Liver (tissue), 9 donors: ENCODE results near the gene AATK. TPM values are rescaled to one million over a fixed set of nuclear protein-coding genes. Genes with fewer than 3 reads are reported as not detected.

Experiments used
- DNase-seq: peaks from one replicate; pipeline ENCODE4 v3.0.0-alpha.2; 2017; ENCODE audit warnings: low spot score
- H3K27ac ChIP-seq, 2 donors: one replicate each; pipeline ENCODE4 v1.7.0; 2013; ENCODE audit warnings: inconsistent platforms in 2 of 2, low read length in 2 of 2, control low read depth in 1 of 2, low read depth in 1 of 2, mild to moderate bottlenecking in 1 of 2
- H3K27me3 ChIP-seq, 4 donors: one replicate each; pipeline versions ENCODE4 v1.6.1 to v1.7.0; 2013; ENCODE audit warnings: low read length in 3 of 4, inconsistent platforms in 1 of 4, mild to moderate bottlenecking in 1 of 4, moderate library complexity in 1 of 4; ENCODE audit not compliant: control insufficient read depth in 4 of 4, insufficient read depth in 4 of 4
- H3K36me3 ChIP-seq, 4 donors: one replicate each; pipeline versions ENCODE4 v1.6.1 to v1.7.0; 2013; ENCODE audit warnings: low read length in 3 of 4, mild to moderate bottlenecking in 3 of 4, low read depth in 1 of 4, moderate library complexity in 1 of 4; ENCODE audit not compliant: control insufficient read depth in 4 of 4, insufficient read depth in 3 of 4
- H3K4me1 ChIP-seq, 4 donors: one replicate each; pipeline versions ENCODE4 v1.6.1 to v1.7.0; 2013; ENCODE audit warnings: low read length in 3 of 4, mild to moderate bottlenecking in 3 of 4, moderate library complexity in 1 of 4; ENCODE audit not compliant: control insufficient read depth in 4 of 4, insufficient read depth in 4 of 4
- H3K4me3 ChIP-seq, 3 donors: one replicate each; pipeline versions ENCODE4 v1.6.1 to v1.7.0; 2013; ENCODE audit warnings: low read length in 3 of 3, control low read depth in 1 of 3, low read depth in 1 of 3, mild to moderate bottlenecking in 1 of 3
- H3K9ac ChIP-seq, 2 donors: one replicate each; pipeline ENCODE4 v1.7.0; 2013; ENCODE audit warnings: low read length in 2 of 2, mild to moderate bottlenecking in 2 of 2, moderate library complexity in 2 of 2, control low read depth in 1 of 2, low read depth in 1 of 2
- H3K9me3 ChIP-seq, 4 donors: one replicate each; pipeline versions ENCODE4 v1.6.1 to v1.7.0; 2013; ENCODE audit warnings: low read length in 3 of 4; ENCODE audit not compliant: control insufficient read depth in 4 of 4
- CTCF ChIP-seq: fragments of 150-350 bp; IDR thresholded peaks from 2 replicates; pipeline ENCODE4 v1.5.1; 2017; ENCODE audit warnings: improper control_type of control experiment, low read depth, low read length; ENCODE audit not compliant: missing input control
- EGR1 ChIP-seq, 2 donors: IDR thresholded peaks; 2 replicates each; pipeline ENCODE4 v1.6.1; 2016 to 2018; ENCODE audit warnings: antibody characterized with exemption in 2 of 2, low read depth in 2 of 2
- FOXA1 ChIP-seq: IDR thresholded peaks from 2 replicates; pipeline ENCODE4 v1.6.1; 2016; ENCODE audit warnings: antibody characterized with exemption
- FOXA2 ChIP-seq: IDR thresholded peaks from 2 replicates; pipeline ENCODE4 v1.6.1; 2016; ENCODE audit warnings: antibody characterized with exemption
- GABPA ChIP-seq, 2 donors: IDR thresholded peaks in 1 of 2; conservative IDR thresholded peaks in 1 of 2; 2 replicates each; pipeline ENCODE4 v1.6.1; 2016; ENCODE audit warnings: antibody characterized with exemption in 2 of 2, mild to moderate bottlenecking in 1 of 2, moderate library complexity in 1 of 2
- HNF4A ChIP-seq, 2 donors: conservative IDR thresholded peaks; 2 replicates each; pipeline ENCODE4 v1.6.1; 2016; ENCODE audit warnings: antibody characterized with exemption in 2 of 2, mild to moderate bottlenecking in 2 of 2
- HNF4G ChIP-seq: IDR thresholded peaks from 2 replicates; pipeline ENCODE4 v1.6.1; 2016; ENCODE audit warnings: antibody characterized with exemption
- JUND ChIP-seq, 2 donors: IDR thresholded peaks; 2 replicates each; pipeline ENCODE4 v1.6.1; 2016; ENCODE audit warnings: antibody characterized with exemption in 2 of 2
- NR2F2 ChIP-seq: IDR thresholded peaks from 2 replicates; pipeline ENCODE4 v1.6.1; 2016; ENCODE audit warnings: antibody characterized with exemption
- RAD21 ChIP-seq, 2 donors: IDR thresholded peaks; 2 replicates each; pipeline ENCODE4 v1.6.1; 2016; ENCODE audit warnings: antibody characterized with exemption in 2 of 2, mild to moderate bottlenecking in 2 of 2
- REST ChIP-seq: IDR thresholded peaks from 2 replicates; pipeline ENCODE4 v1.6.1; 2016; ENCODE audit warnings: antibody characterized with exemption, mild to moderate bottlenecking
- RXRA ChIP-seq, 2 donors: IDR thresholded peaks; 2 replicates each; pipeline ENCODE4 v1.6.1; 2017 to 2018; ENCODE audit warnings: antibody characterized with exemption in 2 of 2, mild to moderate bottlenecking in 1 of 2
- SP1 ChIP-seq: IDR thresholded peaks from 2 replicates; pipeline ENCODE4 v1.6.1; 2018; ENCODE audit warnings: antibody characterized with exemption, mild to moderate bottlenecking
- TAF1 ChIP-seq: conservative IDR thresholded peaks from 2 replicates; pipeline ENCODE4 v1.6.1; 2016; ENCODE audit warnings: antibody characterized with exemption, mild to moderate bottlenecking
- YY1 ChIP-seq: IDR thresholded peaks from 2 replicates; pipeline ENCODE4 v1.6.1; 2016; ENCODE audit warnings: antibody characterized with exemption, mild to moderate bottlenecking
- WGBS: extraction: QIAGEN DNeasy Blood & Tissue Kit; methylation state at CpG from one replicate; pipeline ENCODE4 v1.1.7; 2013; 5-methylcytosine and 5-hydroxymethylcytosine counted together
- polyA plus RNA-seq, 2 donors: library from polyadenylated mRNA; stranded (reverse) in 1 of 2; unstranded in 1 of 2; fragments of 200-250 nt in 1 of 2; fragments of >200 nt in 1 of 2; fragmentation: Nextera tagmentation in 1 of 2; extraction: Ambion mirVana in 1 of 2; gene quantifications; one replicate each; pipeline versions ENCODE4 v1.2.1 to v1.2.3, GENCODE V29; 2013 to 2015
- total RNA-seq, 2 donors: library from RNA; depleted of rRNA; stranded (reverse); fragments of >200 nt; gene quantifications; one replicate each; pipeline ENCODE4 v1.2.3, GENCODE V29; 2014
- TF ChIP-seq, protein P1 (sequence below): IDR thresholded peaks from 2 replicates; pipeline ENCODE4 v1.6.1; 2016; ENCODE audit warnings: antibody characterized with exemption
- TF ChIP-seq, protein P2 (sequence below): IDR thresholded peaks from 2 replicates; pipeline ENCODE4 v1.6.1; 2016; ENCODE audit warnings: antibody characterized with exemption
- donor health status: healthy.
- donor health status: healthy.
- donor health status: healthy.
- donor health status: healthy.
- donor health status: healthy.

Gene AATK
- total and polyA plus RNA-seq, 4 donors = 0.24 to 2.3 (median 0.62) TPM

GRCh38 chr17:81132770-81133723 lies 33.0 kb downstream of the AATK start:
- Histone ChIP-seq H3K27ac (no peak overlapping the region), H3K9me3 (no peaks in the 10 kb centered on the region), H3K9ac (no peak overlapping the region), H3K27me3 (no peaks in the 10 kb centered on the region), H3K36me3 (no peaks in the 10 kb centered on the region), H3K4me1 (peaks cover 0 to 7% (median 0%) of the 10 kb centered on the region in 4 donors), H3K4me3 (no peak overlapping the region)
- peak; percentile 54 for DNase-seq
- peak in 1 of 2 donors; percentile 56 for TF ChIP-seq EGR1 (IDR thresholded peaks at IDR 0.05; ENCODE audit: low read depth in 2 of 2)
- TF ChIP-seq HNF4G = no peak
- TF ChIP-seq, protein P1, sequence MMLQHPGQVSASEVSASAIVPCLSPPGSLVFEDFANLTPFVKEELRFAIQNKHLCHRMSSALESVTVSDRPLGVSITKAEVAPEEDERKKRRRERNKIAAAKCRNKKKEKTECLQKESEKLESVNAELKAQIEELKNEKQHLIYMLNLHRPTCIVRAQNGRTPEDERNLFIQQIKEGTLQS = no peak
- no peak for TF ChIP-seq GABPA (IDR thresholded peaks at IDR 0.05 in 1 of 2, conservative IDR thresholded peaks at IDR 0.05 in 1 of 2)
- TF ChIP-seq RXRA (IDR thresholded peaks at IDR 0.05) = no peak
- 83% methylated on average over 22 of the region's 22 CpGs for WGBS

- H3K9ac ChIP-seq = no peak overlapping the region
- H3K27me3 ChIP-seq = no peaks in the 10 kb centered on the region
- H3K27ac ChIP-seq = no peak overlapping the region
- no peak overlapping the region for H3K4me3 ChIP-seq
- H3K36me3 ChIP-seq = no peaks in the 10 kb centered on the region
- peaks cover 0 to 7% (median 0%) of the 10 kb centered on the region in 4 donors for H3K4me1 ChIP-seq
- 67% methylated on average over 11 of the region's 11 CpGs for WGBS
- DNase-seq = no peak
- no peak for TF ChIP-seq RXRA (IDR thresholded peaks at IDR 0.05)
- TF ChIP-seq HNF4A (conservative IDR thresholded peaks at IDR 0.05) = no peak
- no peak for TF ChIP-seq JUND (IDR thresholded peaks at IDR 0.05)
- TF ChIP-seq GABPA (IDR thresholded peaks at IDR 0.05 in 1 of 2, conservative IDR thresholded peaks at IDR 0.05 in 1 of 2) = no peak
- no peak for TF ChIP-seq NR2F2
- TF ChIP-seq SP1 = no peak
- no peak for TF ChIP-seq FOXA1
- TF ChIP-seq EGR1 (IDR thresholded peaks at IDR 0.05; ENCODE audit: low read depth in 2 of 2) = no peak
- no peak for TF ChIP-seq FOXA2
- TF ChIP-seq RAD21 (IDR thresholded peaks at IDR 0.05) = no peak
- TF ChIP-seq CTCF = no peak
- TF ChIP-seq REST = no peak
- TF ChIP-seq, protein P2, sequence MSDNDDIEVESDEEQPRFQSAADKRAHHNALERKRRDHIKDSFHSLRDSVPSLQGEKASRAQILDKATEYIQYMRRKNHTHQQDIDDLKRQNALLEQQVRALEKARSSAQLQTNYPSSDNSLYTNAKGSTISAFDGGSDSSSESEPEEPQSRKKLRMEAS = no peak
- TF ChIP-seq, protein P1 = no peak
- no peak for TF ChIP-seq HNF4G
- no peak for TF ChIP-seq YY1
- TF ChIP-seq TAF1 = no peak
- H3K9me3 ChIP-seq = no peaks in the 10 kb centered on the region
Measured at GRCh38 chr17:81132197-81132540, 33.9 kb downstream of the AATK start.
